WTC11 (cell line): Measurements from ENCODE around the gene BOD1L1.

Experiments
- CREB1 ChIP-seq: sonication (generic); formaldehyde crosslinking; IDR thresholded peaks from 2 replicates; pipeline ENCODE4 v1.8.0; 2023; ENCODE audit warnings: mild to moderate bottlenecking, missing genetic modification reagents
- ELF4 ChIP-seq: sonication (generic); formaldehyde crosslinking; IDR thresholded peaks from 2 replicates; pipeline ENCODE4 v1.8.1; 2022; ENCODE audit warnings: low read depth, mild to moderate bottlenecking, moderate library complexity, missing genetic modification reagents
- EMX1 ChIP-seq: fragments of 250-450 bp; sonication (Bioruptor Pico); IDR thresholded peaks from 2 replicates; pipeline ENCODE4 v1.8.0; 2021; ENCODE audit warnings: mild to moderate bottlenecking
- JUN ChIP-seq: sonication (generic); formaldehyde crosslinking; IDR thresholded peaks from 2 replicates; pipeline ENCODE4 v1.8.0; 2023; ENCODE audit warnings: mild to moderate bottlenecking, missing genetic modification reagents
- MYBL2 ChIP-seq: sonication (generic); formaldehyde crosslinking; IDR thresholded peaks from 2 replicates; pipeline ENCODE4 v1.8.1; 2023; ENCODE audit warnings: mild to moderate bottlenecking, moderate library complexity, missing genetic modification reagents
- OVOL2 ChIP-seq: fragments of 250-450 bp; sonication (Bioruptor Pico); IDR thresholded peaks from 2 replicates; pipeline ENCODE4 v1.9.0; 2021; ENCODE audit warnings: mild to moderate bottlenecking, borderline replicate concordance
- SP1 ChIP-seq: sonication (generic); formaldehyde crosslinking; conservative IDR thresholded peaks from 2 replicates; pipeline ENCODE4 v1.8.1; 2022; ENCODE audit warnings: missing genetic modification reagents
- TEAD4 ChIP-seq: sonication (generic); formaldehyde crosslinking; IDR thresholded peaks from 2 replicates; pipeline ENCODE4 v1.8.0; 2022; ENCODE audit warnings: mild to moderate bottlenecking, missing genetic modification reagents
- ZNF317 ChIP-seq: sonication (generic); formaldehyde crosslinking; IDR thresholded peaks from 2 replicates; pipeline ENCODE4 v1.8.1; 2023; ENCODE audit warnings: low read depth, mild to moderate bottlenecking, moderate library complexity, missing genetic modification reagents, borderline replicate concordance
- TF ChIP-seq, protein P1 (sequence below): fragments of 200-600 bp; IDR thresholded peaks from 2 replicates; pipeline ENCODE4 v1.8.0; 2022; ENCODE audit warnings: antibody characterized with exemption
- TF ChIP-seq, protein P2 (sequence below): sonication (generic); formaldehyde crosslinking; IDR thresholded peaks from 2 replicates; pipeline ENCODE4 v1.8.1; 2023; ENCODE audit warnings: mild to moderate bottlenecking, missing genetic modification reagents, moderate library complexity

DNA sequence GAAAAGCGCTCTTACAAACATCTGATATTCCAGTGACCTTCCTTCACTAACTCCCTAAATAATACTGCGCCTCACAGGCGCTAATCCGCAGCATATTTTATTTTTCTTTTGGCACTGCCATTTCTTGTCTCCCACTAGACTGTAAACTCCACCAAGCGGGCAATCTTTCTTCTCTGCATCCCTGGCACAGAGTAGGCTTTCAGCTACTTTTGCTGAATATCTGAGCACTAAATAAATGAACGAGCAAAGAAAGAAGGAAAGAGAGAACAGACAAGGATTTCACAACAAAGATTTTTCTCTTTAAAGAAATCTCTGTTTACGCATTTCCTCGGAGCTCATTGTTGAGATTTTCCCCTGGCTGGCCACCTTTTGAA is 95.9 kb downstream of the BOD1L1 start:
- TF ChIP-seq JUN (CRISPR knock-in tag), result no peak
- no peak for TF ChIP-seq ZNF317 (CRISPR knock-in tag)
- no peak for TF ChIP-seq ELF4 (CRISPR knock-in tag)
- no peak for TF ChIP-seq EMX1 (CRISPR knock-in tag)
- TF ChIP-seq SP1 (CRISPR knock-in tag), result no peak
- TF ChIP-seq, protein P1, sequence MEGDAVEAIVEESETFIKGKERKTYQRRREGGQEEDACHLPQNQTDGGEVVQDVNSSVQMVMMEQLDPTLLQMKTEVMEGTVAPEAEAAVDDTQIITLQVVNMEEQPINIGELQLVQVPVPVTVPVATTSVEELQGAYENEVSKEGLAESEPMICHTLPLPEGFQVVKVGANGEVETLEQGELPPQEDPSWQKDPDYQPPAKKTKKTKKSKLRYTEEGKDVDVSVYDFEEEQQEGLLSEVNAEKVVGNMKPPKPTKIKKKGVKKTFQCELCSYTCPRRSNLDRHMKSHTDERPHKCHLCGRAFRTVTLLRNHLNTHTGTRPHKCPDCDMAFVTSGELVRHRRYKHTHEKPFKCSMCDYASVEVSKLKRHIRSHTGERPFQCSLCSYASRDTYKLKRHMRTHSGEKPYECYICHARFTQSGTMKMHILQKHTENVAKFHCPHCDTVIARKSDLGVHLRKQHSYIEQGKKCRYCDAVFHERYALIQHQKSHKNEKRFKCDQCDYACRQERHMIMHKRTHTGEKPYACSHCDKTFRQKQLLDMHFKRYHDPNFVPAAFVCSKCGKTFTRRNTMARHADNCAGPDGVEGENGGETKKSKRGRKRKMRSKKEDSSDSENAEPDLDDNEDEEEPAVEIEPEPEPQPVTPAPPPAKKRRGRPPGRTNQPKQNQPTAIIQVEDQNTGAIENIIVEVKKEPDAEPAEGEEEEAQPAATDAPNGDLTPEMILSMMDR, result no peak
- TF ChIP-seq MYBL2 (CRISPR knock-in tag), result no peak
- TF ChIP-seq, protein P2, sequence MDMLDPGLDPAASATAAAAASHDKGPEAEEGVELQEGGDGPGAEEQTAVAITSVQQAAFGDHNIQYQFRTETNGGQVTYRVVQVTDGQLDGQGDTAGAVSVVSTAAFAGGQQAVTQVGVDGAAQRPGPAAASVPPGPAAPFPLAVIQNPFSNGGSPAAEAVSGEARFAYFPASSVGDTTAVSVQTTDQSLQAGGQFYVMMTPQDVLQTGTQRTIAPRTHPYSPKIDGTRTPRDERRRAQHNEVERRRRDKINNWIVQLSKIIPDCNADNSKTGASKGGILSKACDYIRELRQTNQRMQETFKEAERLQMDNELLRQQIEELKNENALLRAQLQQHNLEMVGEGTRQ (CRISPR knock-in tag), result no peak
- no peak for TF ChIP-seq TEAD4 (CRISPR knock-in tag)
- no peak for TF ChIP-seq CREB1 (CRISPR knock-in tag)
- no peak for TF ChIP-seq OVOL2 (CRISPR knock-in tag)
